Progenitor cell of endocrine pancreas (in vitro differentiated cells): ENCODE data around the gene MMS19. TPM values are rescaled to one million over a fixed set of nuclear protein-coding genes. Genes with fewer than 3 reads are reported as not detected.

Experiments
- DNase-seq: peaks from one replicate; pipeline ENCODE4 v3.0.0; 2021; ENCODE audit warnings: low spot score; ENCODE audit not compliant: unreplicated experiment
- H3K27ac Mint-ChIP-seq: 2 replicates; pipeline ENCODE4 v1.8.0; 2021; ENCODE audit warnings: mild to moderate bottlenecking, moderate library complexity, mixed read lengths
- H3K27me3 Mint-ChIP-seq: 2 replicates; pipeline ENCODE4 v1.8.0; 2021; ENCODE audit warnings: mixed read lengths
- H3K36me3 Mint-ChIP-seq: 2 replicates; pipeline ENCODE4 v1.8.0; 2022; ENCODE audit warnings: mixed read lengths; ENCODE audit not compliant: insufficient read depth
- H3K4me1 Mint-ChIP-seq: 2 replicates; pipeline ENCODE4 v1.8.0; 2021; ENCODE audit warnings: low read depth, mixed read lengths
- H3K4me3 Mint-ChIP-seq: 2 replicates; pipeline ENCODE4 v1.8.0; 2021; ENCODE audit warnings: low read depth, mild to moderate bottlenecking, moderate library complexity, mixed read lengths
- H3K9me3 Mint-ChIP-seq: 2 replicates; pipeline ENCODE4 v1.8.0; 2021; ENCODE audit warnings: low read depth, mixed read lengths
- CTCF ChIP-seq: fragments of 200-600 bp; sonication (generic); IDR thresholded peaks from one replicate; pipeline ENCODE4 v1.5.0; 2021; ENCODE audit warnings: antibody characterized with exemption, mild to moderate bottlenecking; ENCODE audit not compliant: unreplicated experiment
- total RNA-seq: library from RNA; stranded (reverse); gene quantifications from 2 replicates; pipeline ENCODE4 v1.2.1, GENCODE V29; 2021

The MMS19 gene
- total RNA-seq, 1 donor from 2014 or later, result 82.1 TPM

DNA sequence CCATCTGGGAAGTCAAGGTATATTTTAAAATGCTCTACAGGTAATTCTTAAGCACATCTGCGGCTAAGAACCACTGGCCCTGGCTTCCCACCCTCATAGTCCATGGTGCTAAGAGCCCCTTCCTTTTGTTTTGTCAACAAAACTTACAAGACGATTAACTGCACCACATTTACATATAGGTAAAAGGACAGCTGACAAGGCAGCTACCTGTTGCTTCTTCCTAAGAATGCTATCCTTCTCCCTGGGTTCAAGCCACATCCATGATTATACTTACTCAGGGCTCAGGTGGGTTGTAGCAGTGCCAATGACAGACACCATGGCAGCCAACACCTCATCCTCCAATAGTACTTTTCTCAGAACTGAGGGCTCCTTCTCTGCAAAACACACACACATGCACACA is 35.9 kb downstream of the MMS19 start:
- DNase-seq, result no peak
- H3K27me3 Mint-ChIP-seq, result no peaks in the 10 kb centered on the region
- no peaks in the 10 kb centered on the region for H3K9me3 Mint-ChIP-seq
- H3K4me1 Mint-ChIP-seq, result peaks cover 2% of the 10 kb centered on the region
- no peak for TF ChIP-seq CTCF
- H3K4me3 Mint-ChIP-seq, result no peak overlapping the region
- H3K27ac Mint-ChIP-seq, result peak overlapping the region; percentile 67
- H3K36me3 Mint-ChIP-seq, result peaks cover 29% of the 10 kb centered on the region

GRCh38 chr10:97459933-97460332 is 38.3 kb downstream of the MMS19 start:
- Mint-ChIP-seq H3K27me3 (no peaks in the 10 kb centered on the region), H3K4me3 (no peak overlapping the region), H3K27ac (peak overlapping the region; percentile 26), H3K4me1 (peaks cover 2% of the 10 kb centered on the region), H3K9me3 (no peaks in the 10 kb centered on the region), H3K36me3 (peaks cover 32% of the 10 kb centered on the region)
- DNase-seq, result no peak
- TF ChIP-seq CTCF, result no peak

DNA sequence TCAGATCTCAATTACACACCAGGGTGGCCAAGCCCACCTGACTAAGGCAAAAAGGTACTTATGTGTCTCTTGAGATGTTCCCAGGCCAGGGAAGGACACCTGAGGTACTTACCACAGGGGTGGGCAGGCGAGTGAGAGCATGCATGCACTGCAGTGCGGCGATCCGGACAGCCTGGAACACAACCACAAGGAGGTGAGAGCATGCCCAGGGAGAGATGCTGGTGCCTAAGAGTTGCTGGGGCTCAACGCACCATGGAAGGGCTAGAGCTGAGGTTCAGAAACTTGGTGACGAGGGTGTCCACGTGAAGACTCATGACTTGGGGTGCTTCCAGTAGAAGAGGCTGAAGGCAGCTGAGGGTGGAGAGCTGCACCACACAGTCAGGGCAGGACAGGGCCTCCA is 39.1 kb downstream of the MMS19 start:
- no peak for DNase-seq
- TF ChIP-seq CTCF, result no peak
- Mint-ChIP-seq H3K9me3 (no peaks in the 10 kb centered on the region), H3K4me1 (peaks cover 1% of the 10 kb centered on the region), H3K27me3 (no peaks in the 10 kb centered on the region), H3K27ac (no peak overlapping the region), H3K36me3 (peaks cover 32% of the 10 kb centered on the region), H3K4me3 (no peak overlapping the region)

- DNase-seq, result no peak
- no peaks in the 10 kb centered on the region for H3K27me3 Mint-ChIP-seq
- H3K4me3 Mint-ChIP-seq, result no peak overlapping the region
- no peaks in the 10 kb centered on the region for H3K9me3 Mint-ChIP-seq
- H3K36me3 Mint-ChIP-seq, result peaks cover 25% of the 10 kb centered on the region
- no peaks in the 10 kb centered on the region for H3K4me1 Mint-ChIP-seq
- TF ChIP-seq CTCF, result no peak
- H3K27ac Mint-ChIP-seq, result peak overlapping the region; percentile 10
Measured at GRCh38 chr10:97456686-97457065, 41.5 kb downstream of the MMS19 start.

GRCh38 chr10:97456034-97456685 is 42.1 kb downstream of the MMS19 start:
- no peak for TF ChIP-seq CTCF
- peak overlapping the region; percentile 10 for H3K27ac Mint-ChIP-seq

More at GRCh38 chr10:97456034-97456685, 42.1 kb downstream of the MMS19 start:
- no peak for DNase-seq
- Mint-ChIP-seq H3K9me3 (no peaks in the 10 kb centered on the region), H3K4me1 (no peaks in the 10 kb centered on the region), H3K4me3 (no peak overlapping the region), H3K36me3 (peaks cover 25% of the 10 kb centered on the region), H3K27me3 (no peaks in the 10 kb centered on the region)
